SK-MEL-5 (cell line): ENCODE data around the gene TIGIT. TPM values are rescaled to one million over a fixed set of nuclear protein-coding genes. Genes with fewer than 3 reads are reported as not detected.
A peak's percentile ranks its signal among the peaks of the same experiment; 100 is the strongest.
"Not testable (repeated sequence)": the region's sequence is repeated elsewhere in the genome, so short reads cannot be mapped to it uniquely, and the experiment has no call there.

Experiments
- DNase-seq: peaks from one replicate; pipeline ENCODE4 v3.0.0-alpha.2; 2016; ENCODE audit warnings: low read depth, low spot score
- in situ Hi-C: cut with HindIII; loops from 2 replicates; pipeline ENCODE4 v1.10.0; 2016; ENCODE audit warnings: low sequenced_read_pairs, high pct_unique_total_duplicates, low pct_unique_long_range_greater_than_20kb
- polyA plus RNA-seq, 2 experiments: library from polyadenylated mRNA; depleted of rRNA; stranded (reverse); fragments of >200 nt; gene quantifications; 2 replicates each; pipeline ENCODE4 v1.2.3, GENCODE V29; 2015
- total RNA-seq: library from RNA; depleted of rRNA; stranded (reverse); fragments of >200 nt; shearing (Covaris generic); gene quantifications from 2 replicates; pipeline ENCODE4 v1.2.3, GENCODE V29; 2014; rRNA removed

The TIGIT gene
- not detected in 2 replicates for total RNA-seq
- polyA plus RNA-seq (2015; cell fraction: cytosol; rRNA removed), result not detected in 2 replicates
- polyA plus RNA-seq (2015; cell fraction: nucleus; rRNA removed), result 0.05 TPM in 1 of 2 replicates, not detected in the other

- in situ Hi-C loops, result no loop called here
- DNase-seq, result no peak
Observed at GRCh38 chr3:114293838-114294535, at the start of gene TIGIT. TIGIT (plus strand) TSS chr3:114294028; CDS start chr3:114294062, 34 bp downstream.

DNA sequence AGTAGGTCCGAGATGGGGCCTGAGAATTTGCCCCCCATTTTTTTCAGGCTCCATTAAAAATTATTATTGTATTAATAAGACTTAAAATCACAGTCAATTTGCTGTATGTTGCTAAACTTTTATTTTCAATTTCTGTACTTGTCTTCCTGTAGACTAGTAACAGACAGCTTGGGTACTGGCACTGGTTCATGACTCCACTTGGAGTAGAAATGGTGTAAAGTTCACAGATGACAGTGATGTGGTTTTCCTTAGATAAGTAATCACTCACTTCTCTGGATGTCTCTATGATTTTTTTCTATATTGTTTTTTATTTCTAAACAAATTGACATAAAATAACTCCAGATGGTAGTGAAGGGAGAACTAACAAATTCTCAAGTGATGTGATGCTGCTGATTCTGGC lies 40.9 kb upstream of the TIGIT start:
- no peak for DNase-seq
- in situ Hi-C loops, result no loop called here

DNA sequence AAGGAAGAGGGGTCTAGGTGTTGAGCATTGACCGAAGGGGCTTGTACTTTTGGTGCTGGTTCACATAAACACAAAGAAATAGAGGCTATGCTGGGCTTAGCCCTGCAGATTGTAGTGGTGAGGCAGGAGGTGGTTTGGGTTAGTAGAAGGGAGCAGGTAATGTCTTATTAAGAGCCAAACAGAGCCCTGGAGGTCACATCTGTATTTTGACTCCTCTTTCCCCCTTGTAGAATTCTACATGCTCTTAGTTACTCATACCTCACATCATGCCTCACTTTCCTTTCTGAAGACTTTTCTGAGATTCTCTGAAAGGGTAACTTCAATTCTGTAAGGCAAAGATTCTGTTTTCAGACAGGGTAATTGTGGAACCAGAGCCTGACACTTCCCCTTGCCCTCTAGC lies 40.3 kb upstream of the TIGIT start:
- in situ Hi-C loops, result no loop called here
- DNase-seq, result no peak

DNA sequence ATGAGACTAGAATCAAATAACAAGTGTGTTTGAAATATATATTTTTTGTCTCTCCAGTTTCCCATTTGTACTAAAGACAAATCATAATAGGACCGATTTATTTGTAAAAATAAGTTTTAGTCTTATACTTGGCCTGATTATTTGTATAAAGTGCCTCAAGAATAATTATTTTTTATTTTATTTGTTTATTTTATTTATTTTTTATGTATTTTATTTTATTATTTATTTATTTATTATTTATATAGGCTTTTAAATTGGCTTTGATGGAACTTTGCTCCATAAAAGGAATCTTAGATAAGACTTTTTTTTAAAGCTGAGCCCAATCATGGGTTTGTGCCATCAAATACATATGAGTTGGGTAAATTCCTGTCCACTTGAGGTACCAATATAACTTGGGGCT lies 34.3 kb upstream of the TIGIT start:
- DNase-seq, result no peak
- in situ Hi-C loops, result no loop called here

DNA sequence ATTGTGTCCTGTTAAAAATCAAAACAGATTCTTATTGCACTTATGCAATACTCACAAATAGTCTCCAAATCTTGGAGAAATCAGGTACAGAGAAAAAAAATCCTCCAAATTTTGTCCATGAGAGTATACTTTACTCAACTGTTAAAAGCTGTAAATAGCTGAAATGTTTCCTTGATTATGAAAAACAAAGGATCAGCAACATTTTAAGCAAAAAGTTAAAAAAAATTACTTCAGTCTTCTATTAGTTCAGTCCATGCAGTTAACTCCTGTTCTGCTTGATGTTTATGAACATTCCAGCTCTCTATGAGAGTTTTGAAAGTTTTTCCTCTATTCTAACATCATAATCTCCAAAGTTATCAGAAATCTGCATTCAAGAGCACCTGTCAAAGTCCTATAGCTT lies 33.7 kb upstream of the TIGIT start:
- DNase-seq, result no peak
- in situ Hi-C loops, result no loop called here

DNA sequence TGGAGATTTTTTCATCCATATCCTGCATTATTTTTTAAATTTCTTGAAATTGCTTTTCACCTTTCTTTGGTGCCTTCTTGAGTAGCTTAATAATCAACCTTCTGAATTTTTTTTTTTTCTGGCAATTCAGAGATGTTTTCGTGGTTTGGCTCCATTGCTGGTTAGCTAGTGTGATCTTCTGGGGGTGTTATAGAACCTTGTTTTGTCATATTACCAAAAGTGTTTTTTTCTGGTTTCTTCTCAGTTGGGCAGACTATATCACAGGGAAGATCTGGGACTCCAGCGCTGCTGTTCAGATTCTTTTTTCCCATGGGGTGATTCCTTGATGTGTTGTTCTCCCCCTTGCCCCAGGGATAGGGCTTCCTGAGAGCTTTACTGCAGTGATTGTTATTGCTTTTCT lies 23.8 kb upstream of the TIGIT start:
- DNase-seq, result no peak
- in situ Hi-C loops, result no loop called here

DNA sequence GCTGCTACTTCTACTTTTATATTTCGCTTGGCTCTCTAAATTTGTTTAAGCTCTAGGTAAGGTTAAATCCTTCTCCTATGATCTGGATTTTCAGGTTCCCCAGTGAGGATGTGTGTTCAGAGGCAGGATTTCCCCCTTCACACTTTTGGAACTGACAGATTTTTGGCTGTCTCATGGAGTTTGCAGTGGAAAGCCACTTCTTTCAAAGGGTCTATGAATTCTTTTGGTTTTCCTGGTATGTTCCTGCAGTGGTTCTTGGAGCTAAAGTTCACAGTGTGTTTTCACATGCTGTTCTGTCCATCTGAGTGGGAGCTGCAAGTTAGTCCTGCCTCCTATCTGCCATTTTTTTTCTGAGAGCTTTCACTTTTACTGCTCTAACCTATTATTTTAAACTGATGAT lies 21.6 kb upstream of the TIGIT start:
- DNase-seq, result no peak
- in situ Hi-C loops, result no loop called here

- in situ Hi-C loops, result no loop called here
- no peak for DNase-seq
Observed at GRCh38 chr3:114274929-114275328, 18.9 kb upstream of the TIGIT start.

- in situ Hi-C loops, DNase-seq: not testable (repeated sequence)
Observed at GRCh38 chr3:114276856-114277255, 17.0 kb upstream of the TIGIT start.

DNA sequence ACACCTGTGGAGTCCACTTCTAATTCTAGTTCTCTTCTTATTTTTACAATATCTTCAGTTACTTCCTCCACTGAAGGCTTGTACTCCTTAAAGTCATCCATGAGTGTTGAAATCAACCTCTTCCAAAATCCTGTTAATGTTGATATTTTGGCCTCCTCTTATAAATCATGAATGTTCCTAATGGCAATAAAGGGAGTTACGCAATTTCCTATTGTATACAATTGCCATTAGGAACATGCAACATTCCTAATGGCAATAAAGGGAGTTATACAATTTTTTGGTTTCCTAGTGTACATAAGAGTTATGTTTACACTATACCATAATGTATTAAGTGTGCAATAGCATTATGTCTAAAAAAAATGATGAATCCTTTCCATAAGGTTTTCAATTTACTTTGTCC lies 9.2 kb upstream of the TIGIT start:
- in situ Hi-C loops, result no loop called here

DNA sequence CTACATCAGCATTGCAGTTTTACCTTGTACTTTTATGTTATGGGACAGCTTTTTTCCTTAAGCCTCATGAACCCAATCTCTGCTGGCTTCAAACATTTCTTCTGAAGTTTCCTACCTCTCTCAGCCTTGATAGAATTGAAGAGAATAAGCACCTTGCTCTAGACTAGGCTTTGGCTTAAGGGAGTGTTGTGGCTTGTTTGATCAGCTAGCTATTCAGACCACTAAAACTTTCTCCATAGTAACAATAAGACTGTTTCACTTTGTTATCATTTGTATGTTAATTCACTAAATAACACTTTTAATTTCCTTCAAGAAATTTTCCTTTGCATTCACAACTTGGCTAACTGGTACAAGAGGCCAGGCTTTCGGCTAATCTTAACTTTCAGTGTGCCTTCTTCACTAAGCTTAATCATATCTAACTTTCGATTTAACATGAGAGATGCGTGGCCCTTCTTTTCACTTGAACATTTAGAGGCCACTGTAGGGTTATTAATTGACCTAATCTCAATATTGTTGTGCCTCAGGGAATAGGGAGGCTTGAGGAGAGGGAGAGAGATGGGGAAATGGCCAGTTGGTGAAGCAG lies 8.1 kb upstream of the TIGIT start:
- no peak for DNase-seq
- in situ Hi-C loops, result no loop called here

More for the DNA sequence above, 9.2 kb upstream of the TIGIT start:
- DNase-seq, result no peak

DNA sequence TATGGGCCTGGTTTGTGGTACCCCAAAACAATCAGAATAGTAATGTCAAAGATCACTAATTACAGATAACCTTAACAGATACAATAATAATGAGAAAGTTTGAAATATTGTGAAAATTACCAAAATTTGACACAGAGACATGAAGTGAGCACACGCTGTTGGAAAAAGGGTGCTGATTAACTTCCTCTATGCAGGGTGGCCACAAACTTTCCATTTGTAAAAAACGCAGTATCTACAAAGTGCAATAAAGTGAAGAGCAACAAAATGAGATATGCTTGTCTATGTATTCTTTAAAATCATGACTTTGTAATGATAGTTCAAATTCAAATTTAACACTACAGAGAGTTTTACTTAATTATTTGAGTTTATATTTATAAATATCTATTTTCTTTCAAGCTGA lies 7.6 kb upstream of the TIGIT start:
- no peak for DNase-seq
- in situ Hi-C loops, result no loop called here

GRCh38 chr3:114290911-114291901 lies 2.6 kb upstream of the TIGIT start:
- peak; percentile 85 for DNase-seq
- in situ Hi-C loops, result no loop called here

DNA sequence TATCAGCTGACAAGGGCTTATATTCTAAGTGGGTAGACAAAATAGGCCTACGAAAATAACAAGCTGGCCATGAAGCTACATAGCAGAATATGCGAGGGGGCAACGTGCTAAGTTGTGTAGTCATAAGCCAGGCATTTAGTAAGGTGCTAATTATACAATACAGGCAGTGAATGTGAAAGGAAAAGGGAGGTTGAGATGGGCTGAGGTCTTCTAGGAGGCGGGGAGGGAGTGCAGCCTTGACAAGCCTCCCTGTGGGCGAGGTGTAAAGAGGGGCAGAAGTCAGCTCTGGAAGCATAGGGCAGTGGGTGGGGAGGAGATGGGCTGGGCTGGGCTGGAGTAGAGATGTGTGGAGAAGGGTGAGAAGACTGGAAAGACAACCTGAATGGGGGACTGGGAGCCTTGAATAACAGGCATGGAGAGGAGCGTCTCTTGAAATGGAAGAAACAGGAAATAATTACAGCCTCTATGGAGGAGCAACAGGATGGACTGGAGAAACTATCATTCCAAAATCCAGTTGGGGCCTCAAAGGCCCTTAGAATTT lies 1.2 kb downstream of the TIGIT start:
- in situ Hi-C loops, result no loop called here
- no peak for DNase-seq

- no peak for DNase-seq
- in situ Hi-C loops, result no loop called here
Observed at GRCh38 chr3:114295946-114296345, 2.1 kb downstream of the TIGIT start.

- DNase-seq, result peak; percentile 78
- in situ Hi-C loops, result no loop called here
Observed at GRCh38 chr3:114299421-114299820, 5.6 kb downstream of the TIGIT start.

DNA sequence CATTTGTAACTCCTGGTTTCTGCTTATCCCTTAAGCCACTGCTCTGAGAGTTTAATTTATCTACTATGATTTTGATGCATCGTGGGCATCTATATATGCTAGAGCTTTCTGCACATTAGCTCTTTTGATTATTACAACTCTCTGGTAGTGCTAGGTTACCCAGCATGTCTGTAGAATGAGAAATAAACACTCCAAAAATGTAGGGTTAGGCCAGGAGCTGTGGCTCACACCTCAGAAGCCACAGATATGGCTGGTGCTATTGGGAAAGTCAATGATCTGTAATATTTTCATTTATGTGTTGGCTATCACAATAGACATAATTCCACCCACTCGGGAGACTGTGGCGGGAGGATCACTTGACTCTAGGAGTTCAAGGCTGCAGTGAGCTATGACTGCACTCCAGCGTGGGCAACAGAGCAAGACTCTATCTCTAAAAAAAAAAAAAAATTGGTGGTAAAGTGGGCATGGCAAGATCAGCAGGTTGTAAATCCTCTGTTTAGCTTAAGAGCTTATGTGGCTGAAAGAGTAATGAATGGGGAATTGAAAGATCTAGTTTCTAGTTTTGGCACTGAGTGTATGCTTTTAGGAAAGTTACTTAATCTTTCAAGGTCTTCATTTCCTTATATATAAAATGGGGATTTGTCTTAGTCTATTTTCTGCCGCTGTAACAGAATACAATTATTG lies 6.3 kb downstream of the TIGIT start:
- in situ Hi-C loops, result no loop called here
- DNase-seq, result no peak
